Neural cell (in vitro differentiated cells): ENCODE results near the gene COL4A1. TPM values are rescaled to one million over a fixed set of nuclear protein-coding genes. Genes with fewer than 3 reads are reported as not detected.

ENCODE experiments used
- H2AFZ ChIP-seq: fragments of 200-600, 300-800 bp; sonication (generic), shearing (Covaris generic); 2 replicates; pipeline ENCODE4 v1.6.0; 2014; ENCODE audit warnings: low read depth, mild to moderate bottlenecking, antibody characterized with exemption, low read length, moderate library complexity
- H3F3A ChIP-seq: fragments of 200-600 bp; shearing (Covaris generic); 2 replicates; pipeline ENCODE4 v1.6.1; 2016; ENCODE audit warnings: mild to moderate bottlenecking, moderate library complexity, mixed read lengths, antibody characterized with exemption, low read length; ENCODE audit not compliant: insufficient read depth, poor library complexity, severe bottlenecking
- H3K27ac ChIP-seq: fragments of 200-600, 300-800 bp; sonication (generic), shearing (Covaris generic); 2 replicates; pipeline ENCODE4 v1.5.1; 2014; ENCODE audit warnings: mild to moderate bottlenecking, low read length, moderate library complexity
- H3K27me3 ChIP-seq: fragments of 300-800, 200-600 bp; sonication (generic), shearing (Covaris generic); 2 replicates; pipeline ENCODE4 v1.6.0; 2014; ENCODE audit warnings: mild to moderate bottlenecking, low read depth, low read length, moderate library complexity; ENCODE audit not compliant: insufficient read depth
- H3K36me3 ChIP-seq: fragments of 300-800, 200-600 bp; sonication (generic), shearing (Covaris generic); 2 replicates; pipeline ENCODE4 v1.5.1; 2014; ENCODE audit warnings: mild to moderate bottlenecking, antibody characterized with exemption, low read length, moderate library complexity; ENCODE audit not compliant: insufficient read depth
- H3K4me2 ChIP-seq: fragments of 300-800, 200-600 bp; sonication (generic), shearing (Covaris generic); 2 replicates; pipeline ENCODE4 v1.6.0; 2014; ENCODE audit warnings: mild to moderate bottlenecking, low read length
- H3K4me3 ChIP-seq: fragments of 300-800, 200-600 bp; sonication (generic), shearing (Covaris generic); 2 replicates; pipeline ENCODE4 v1.5.1; 2014; ENCODE audit warnings: mild to moderate bottlenecking, low read length, moderate library complexity
- H3K79me2 ChIP-seq: fragments of 200-600 bp; shearing (Covaris generic); replicated peaks from 2 replicates; pipeline ENCODE4 v1.6.0; 2014; ENCODE audit warnings: mild to moderate bottlenecking, low read length, moderate library complexity; ENCODE audit not compliant: insufficient read depth
- H3K9ac ChIP-seq: fragments of 300-800, 200-600 bp; sonication (generic), shearing (Covaris generic); 2 replicates; pipeline ENCODE4 v1.6.1; 2016; ENCODE audit warnings: mild to moderate bottlenecking, low read length, mixed read lengths
- H3K9me2 ChIP-seq: fragments of 200-600 bp; shearing (Covaris generic); 2 replicates; pipeline ENCODE4 v1.6.1; 2016; ENCODE audit warnings: mild to moderate bottlenecking, low read length, mixed read lengths; ENCODE audit not compliant: insufficient read depth
- H3K9me3 ChIP-seq: fragments of 200-600, 300-800 bp; sonication (generic), shearing (Covaris generic); 2 replicates; pipeline ENCODE4 v1.6.1; 2016; ENCODE audit warnings: mild to moderate bottlenecking, mixed run types, low read length, moderate library complexity, mixed read lengths
- H4K20me1 ChIP-seq: fragments of 200-600 bp; shearing (Covaris generic); 2 replicates; pipeline ENCODE4 v1.6.1; 2016; ENCODE audit warnings: mild to moderate bottlenecking, mixed run types; ENCODE audit not compliant: insufficient read depth
- CTCF ChIP-seq: fragments of 450-650 bp; IDR thresholded peaks from 2 replicates; pipeline ENCODE4 v1.5.1; 2014; ENCODE audit warnings: antibody characterized with exemption, mild to moderate bottlenecking, moderate library complexity; ENCODE audit not compliant: poor library complexity, severe bottlenecking
- EP300 ChIP-seq: fragments of 450-650 bp; conservative IDR thresholded peaks from 2 replicates; pipeline ENCODE4 v1.6.1; 2014; ENCODE audit warnings: antibody characterized with exemption, mild to moderate bottlenecking, moderate library complexity; ENCODE audit not compliant: poor library complexity, severe bottlenecking
- EZH2 ChIP-seq: fragments of 200-600, 300-800 bp; shearing (Covaris generic), sonication (generic); IDR thresholded peaks from 2 replicates; pipeline ENCODE4 v1.6.1; 2014; ENCODE audit warnings: antibody characterized with exemption, low read length, borderline replicate concordance, mild to moderate bottlenecking; ENCODE audit not compliant: insufficient read depth, poor library complexity, severe bottlenecking
- MXI1 ChIP-seq: fragments of 450-650 bp; conservative IDR thresholded peaks from 2 replicates; pipeline ENCODE4 v1.6.1; 2014; ENCODE audit warnings: antibody characterized with exemption, mild to moderate bottlenecking; ENCODE audit not compliant: poor library complexity, severe bottlenecking
- POLR2AphosphoS5 ChIP-seq: IDR thresholded peaks from 2 replicates; pipeline ENCODE4 v1.6.1; 2012
- RAD21 ChIP-seq: fragments of 450-650 bp; conservative IDR thresholded peaks from 2 replicates; pipeline ENCODE4 v1.6.1; 2014; ENCODE audit warnings: antibody characterized with exemption, mild to moderate bottlenecking, moderate library complexity
- REST ChIP-seq: IDR thresholded peaks from 2 replicates; pipeline ENCODE4 v1.6.1; 2012; ENCODE audit warnings: borderline replicate concordance
- SMC3 ChIP-seq: fragments of 450-650 bp; conservative IDR thresholded peaks from 2 replicates; pipeline ENCODE4 v1.6.1; 2014; ENCODE audit warnings: antibody characterized with exemption, mild to moderate bottlenecking, moderate library complexity; ENCODE audit not compliant: poor library complexity
- TAF1 ChIP-seq: IDR thresholded peaks from 2 replicates; pipeline ENCODE4 v1.6.1; 2012; ENCODE audit warnings: low read depth
- polyA plus RNA-seq: library from polyadenylated mRNA; depleted of rRNA; stranded (reverse); fragments of >200 nt; gene quantifications from 2 replicates; pipeline ENCODE4 v1.2.3, GENCODE V29; 2014

The COL4A1 gene
- polyA plus RNA-seq, 1 donor from 2014 or later, result 13.1 TPM

GRCh38 chr13:110319774-110320509 lies 13.0 kb upstream of the COL4A1 start:
- no peaks in the 10 kb centered on the region for H3K9me2 ChIP-seq
- no peaks in the 10 kb centered on the region for H3K36me3 ChIP-seq
- no peak overlapping the region for H3K9ac ChIP-seq
- H3K79me2 ChIP-seq, result no peaks in the 10 kb centered on the region
- H3K27ac ChIP-seq, result no peak overlapping the region
- no peak for TF ChIP-seq MXI1
- TF ChIP-seq POLR2AphosphoS5, result no peak
- no peak for TF ChIP-seq SMC3
- TF ChIP-seq REST, result no peak
- no peak for TF ChIP-seq EP300
- no peak for TF ChIP-seq RAD21
- no peak for TF ChIP-seq EZH2
- TF ChIP-seq TAF1, result no peak
- TF ChIP-seq CTCF, result no peak
- no peak overlapping the region for H3K4me3 ChIP-seq
- H3K4me2 ChIP-seq, result no peak overlapping the region
- H3F3A ChIP-seq, result no peaks in the 10 kb centered on the region
- no peak overlapping the region for H2AFZ ChIP-seq
- H3K9me3 ChIP-seq, result no peaks in the 10 kb centered on the region
- H3K27me3 ChIP-seq, result no peaks in the 10 kb centered on the region
- H4K20me1 ChIP-seq, result no peaks in the 10 kb centered on the region

- no peaks in the 10 kb centered on the region for H3F3A ChIP-seq
- TF ChIP-seq REST, result no peak
- TF ChIP-seq CTCF, result no peak
- no peak for TF ChIP-seq MXI1
- no peak for TF ChIP-seq POLR2AphosphoS5
- no peak for TF ChIP-seq RAD21
- no peak for TF ChIP-seq EP300
- no peak for TF ChIP-seq TAF1
- TF ChIP-seq SMC3, result no peak
- TF ChIP-seq EZH2, result no peak
- no peaks in the 10 kb centered on the region for H4K20me1 ChIP-seq
- no peaks in the 10 kb centered on the region for H3K36me3 ChIP-seq
- no peaks in the 10 kb centered on the region for H3K9me2 ChIP-seq
- H3K9ac ChIP-seq, result no peak overlapping the region
- H3K27ac ChIP-seq, result no peak overlapping the region
- no peaks in the 10 kb centered on the region for H3K9me3 ChIP-seq
- no peaks in the 10 kb centered on the region for H3K79me2 ChIP-seq
- H3K4me3 ChIP-seq, result no peak overlapping the region
- H3K27me3 ChIP-seq, result no peaks in the 10 kb centered on the region
- H3K4me2 ChIP-seq, result no peak overlapping the region
- no peak overlapping the region for H2AFZ ChIP-seq
These were observed 12.4 kb upstream of the COL4A1 start for GRCh38 chr13:110319397-110319773.
